HG03469 (cell line): ENCODE measurements around the gene CDH4.
"Not testable (repeated sequence)": the region's sequence is repeated elsewhere in the genome, so short reads cannot be mapped to it uniquely, and the experiment has no call there.

Experiments used
- ATAC-seq: cut with Tn5 transposase; IDR thresholded peaks from one replicate; pipeline ENCODE4 v1.9.1; 2021; ENCODE audit warnings: mild to moderate bottlenecking, moderate library complexity, moderate number of reproducible peaks; ENCODE audit not compliant: unreplicated experiment

CDH4 gene

GRCh38 chr20:61379898-61380544, 128.0 kb downstream of the CDH4 start:
- ATAC-seq = no peak

DNA sequence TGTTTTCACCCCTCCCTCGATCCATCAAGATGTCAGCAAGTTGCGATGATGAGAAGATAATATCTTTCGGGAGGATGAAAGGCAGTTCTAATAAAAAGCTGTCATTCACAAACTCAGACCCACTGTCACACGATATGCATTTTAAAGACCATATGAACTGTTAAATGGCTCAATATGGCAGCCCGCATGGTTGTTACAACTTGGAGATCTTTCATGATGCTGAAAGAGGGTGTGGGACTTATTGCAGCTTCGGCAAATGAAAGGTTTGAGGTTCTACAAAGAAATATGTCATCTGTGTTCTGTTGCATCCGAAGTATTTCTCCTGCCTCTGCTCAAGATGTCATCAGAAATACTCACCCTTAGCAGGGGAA, 128.5 kb downstream of the CDH4 start:
- ATAC-seq = no peak

DNA sequence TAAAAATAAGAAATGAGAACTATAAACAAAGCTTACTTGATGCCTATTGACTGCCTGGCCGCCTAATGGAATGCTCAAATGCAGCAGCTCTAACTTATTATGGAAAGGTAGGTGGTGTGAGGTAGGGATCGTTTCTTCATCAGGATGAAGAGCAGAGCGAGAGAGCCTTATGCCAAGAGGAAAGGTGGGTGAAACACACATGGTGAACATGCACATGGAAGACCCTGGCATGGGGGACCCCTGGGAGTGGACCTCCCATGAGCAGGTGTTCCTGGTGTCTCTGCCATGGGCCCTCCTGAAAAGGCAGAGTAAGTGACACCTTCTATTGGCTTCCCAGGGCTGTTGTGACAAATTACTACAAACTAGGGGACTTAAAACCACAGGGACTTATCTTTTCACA, 130.1 kb downstream of the CDH4 start:
- ATAC-seq = no peak

DNA sequence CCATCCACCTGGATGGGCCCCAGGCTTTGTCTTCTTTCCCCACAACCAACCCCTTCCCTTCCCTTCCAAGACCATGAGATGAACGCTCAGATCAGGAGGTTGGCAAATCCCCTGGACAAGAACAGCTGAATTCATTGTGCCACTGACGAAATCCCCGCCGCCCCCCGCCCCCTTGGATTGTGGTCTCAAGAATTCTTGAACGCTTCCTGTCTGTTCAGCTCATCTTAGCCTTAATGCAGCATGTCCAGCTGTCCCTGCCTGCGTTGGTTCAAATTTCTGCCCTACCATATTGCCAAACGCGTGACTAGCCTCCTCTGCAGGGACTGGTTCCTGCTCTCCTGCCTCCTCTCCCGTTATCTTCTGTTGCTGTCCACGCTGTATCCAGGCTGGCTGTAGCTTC, 133.2 kb downstream of the CDH4 start:
- no peak for ATAC-seq

- no peak for ATAC-seq
Observed at GRCh38 chr20:61385731-61386130, 133.7 kb downstream of the CDH4 start.

GRCh38 chr20:61387204-61387953, 135.3 kb downstream of the CDH4 start:
- ATAC-seq = no peak

DNA sequence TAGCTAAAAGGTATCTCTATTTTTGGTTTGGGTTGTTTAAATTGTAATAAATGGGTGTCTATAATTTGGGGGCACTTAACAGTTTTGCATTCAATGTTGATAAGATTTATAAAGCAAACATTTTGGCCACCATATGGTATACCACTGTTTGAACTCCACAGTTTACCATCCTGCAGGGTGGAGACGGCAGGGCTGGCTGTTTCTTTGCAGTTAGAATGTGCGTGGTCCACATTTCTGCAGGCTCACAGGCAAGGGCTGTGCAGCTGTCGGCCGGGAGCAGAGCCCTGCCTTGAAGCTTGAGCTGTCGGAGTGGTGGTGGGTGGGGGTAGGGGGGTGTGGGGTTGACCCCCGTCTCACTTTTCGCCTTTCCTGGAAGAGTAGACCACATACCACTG, 135.9 kb downstream of the CDH4 start:
- ATAC-seq = no peak

- ATAC-seq = no peak
Observed at GRCh38 chr20:61389077-61389476, 137.0 kb downstream of the CDH4 start.

DNA sequence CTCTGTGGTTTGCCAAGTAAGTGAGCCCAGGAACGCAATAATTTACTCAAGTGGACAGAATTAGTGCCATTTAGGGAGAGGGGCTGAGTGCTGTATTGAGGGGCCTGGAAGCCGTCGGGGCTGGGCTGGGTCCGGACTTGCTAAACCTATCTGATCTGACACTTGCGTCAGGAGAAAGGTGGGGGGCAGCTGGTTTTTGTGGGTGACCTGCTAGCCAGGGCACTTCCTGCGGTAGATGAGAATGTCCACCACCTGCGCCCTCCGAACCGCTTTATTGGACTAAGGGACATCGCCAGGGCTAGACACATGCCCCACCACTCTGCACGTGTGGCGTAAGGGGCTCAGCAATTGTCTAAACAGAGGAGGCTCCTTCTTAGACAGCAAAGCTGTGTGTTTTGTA, 139.1 kb downstream of the CDH4 start:
- no peak for ATAC-seq

DNA sequence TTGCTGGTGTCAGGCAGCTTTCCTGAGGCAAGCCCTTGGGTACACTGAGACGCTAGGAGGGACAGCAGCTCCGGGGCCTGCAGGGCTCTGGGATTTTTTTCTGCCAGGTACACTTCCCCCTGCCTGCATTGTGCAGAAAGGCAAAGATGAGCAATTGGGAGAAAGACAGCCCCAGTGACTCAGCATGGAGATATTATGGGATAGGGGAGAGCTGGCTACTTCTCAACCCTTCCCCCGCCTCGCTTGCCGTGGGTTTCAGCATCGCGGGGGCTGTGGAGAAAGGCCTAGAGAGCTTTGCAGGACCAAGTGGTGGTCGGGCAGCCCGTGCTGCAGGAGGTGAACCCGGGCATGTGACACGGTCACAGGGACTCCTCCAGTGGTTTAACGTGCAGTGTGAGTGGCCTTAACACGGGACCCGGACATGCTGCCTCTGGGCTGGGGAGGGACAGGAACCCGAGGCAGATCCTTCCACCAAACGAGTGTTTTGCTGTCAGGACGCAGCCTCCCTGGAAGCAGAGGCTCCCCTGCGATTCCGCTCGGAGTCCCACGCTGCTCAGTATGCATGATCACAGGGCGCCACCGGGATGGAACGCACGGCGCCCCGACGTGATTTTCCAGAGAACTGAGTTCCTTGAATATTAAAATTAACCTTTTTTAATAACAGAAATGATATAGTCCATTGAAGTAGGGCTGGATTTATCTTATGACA, 139.9 kb downstream of the CDH4 start:
- ATAC-seq = no peak

GRCh38 chr20:61394088-61394799, 142.2 kb downstream of the CDH4 start:
- no peak for ATAC-seq

- no peak for ATAC-seq
Observed at GRCh38 chr20:61396262-61396848, 144.3 kb downstream of the CDH4 start.

DNA sequence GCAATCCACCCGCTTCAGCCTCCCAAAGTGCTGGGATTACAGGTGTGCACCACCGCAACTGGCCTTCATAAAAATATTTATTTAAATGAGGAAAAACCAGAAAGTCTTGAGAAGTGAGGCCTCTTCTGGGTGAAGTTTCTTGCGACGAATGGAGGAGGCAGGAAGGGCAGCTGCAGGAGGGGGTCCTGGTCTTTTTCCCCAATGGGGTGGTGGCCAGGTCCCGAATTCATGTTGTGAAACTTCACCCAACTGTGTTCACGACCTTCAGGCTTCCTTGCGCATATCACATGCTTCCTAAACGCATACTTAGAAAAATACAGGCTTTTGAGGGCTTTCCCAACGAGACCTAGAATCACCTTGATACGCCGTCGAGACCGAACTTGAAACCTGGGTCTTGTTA, 145.1 kb downstream of the CDH4 start:
- ATAC-seq = no peak

DNA sequence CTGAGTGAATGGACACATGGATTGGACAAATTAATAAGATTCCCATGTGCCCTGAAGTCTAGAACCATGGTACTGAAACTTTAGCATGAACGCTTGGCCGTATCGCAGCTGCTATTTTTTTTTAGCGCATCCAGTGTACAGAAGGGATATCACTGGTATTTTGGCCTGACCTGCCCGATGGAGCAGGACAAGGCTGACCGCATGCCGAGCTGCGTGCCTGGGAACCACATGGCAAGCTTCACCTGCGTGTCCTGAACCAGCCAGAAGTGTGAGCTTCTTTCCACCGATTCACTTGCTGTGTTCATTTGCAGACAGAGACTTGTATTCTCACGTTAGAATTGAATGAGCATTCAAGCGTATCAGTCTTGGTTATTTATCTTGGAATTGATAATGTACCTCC, 145.7 kb downstream of the CDH4 start:
- ATAC-seq = no peak

GRCh38 chr20:61399433-61399832, 147.4 kb downstream of the CDH4 start:
- ATAC-seq = no peak

GRCh38 chr20:61400499-61400898, 148.4 kb downstream of the CDH4 start:
- ATAC-seq = no peak

DNA sequence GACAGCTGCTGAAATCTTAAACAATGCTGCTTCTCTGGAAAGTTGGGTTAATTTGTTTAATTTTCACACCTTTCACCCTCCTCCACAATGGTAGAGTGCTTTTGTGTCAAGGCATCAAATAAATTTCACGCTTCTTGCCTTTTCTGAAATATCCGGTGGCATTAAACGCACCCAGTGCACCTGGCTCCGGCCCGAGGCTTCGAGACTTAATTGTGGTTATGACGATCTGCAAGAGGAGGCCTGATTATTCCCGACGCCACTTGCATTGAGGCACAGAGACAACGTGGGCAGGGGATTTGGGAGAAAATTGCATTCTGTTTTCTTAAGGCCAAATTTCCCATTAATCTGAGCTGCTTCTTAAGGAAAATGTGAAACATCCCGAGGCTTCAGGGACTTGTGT, 152.2 kb downstream of the CDH4 start:
- ATAC-seq = no peak

- ATAC-seq = no peak
Observed at GRCh38 chr20:61405007-61405406, 152.9 kb downstream of the CDH4 start.

DNA sequence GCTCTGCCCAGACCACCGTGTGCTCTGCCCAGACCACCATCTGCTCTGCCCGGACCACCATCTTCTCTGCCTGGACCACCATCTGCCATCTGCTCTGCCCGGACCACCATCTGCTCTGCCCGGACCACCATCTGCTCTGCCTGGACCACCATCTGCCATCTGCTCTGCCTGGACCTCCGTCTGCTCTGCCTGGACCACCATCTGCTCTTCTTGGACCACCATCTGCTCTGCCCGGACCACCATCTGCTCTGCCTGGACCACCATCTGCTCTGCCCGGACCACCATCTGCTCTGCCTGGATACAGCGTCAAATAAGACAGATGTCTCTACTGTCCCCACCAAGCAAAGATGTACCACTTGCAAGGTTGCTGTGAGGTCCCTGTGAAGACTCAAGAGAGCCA, 154.7 kb downstream of the CDH4 start:
- not testable (repeated sequence) for ATAC-seq

DNA sequence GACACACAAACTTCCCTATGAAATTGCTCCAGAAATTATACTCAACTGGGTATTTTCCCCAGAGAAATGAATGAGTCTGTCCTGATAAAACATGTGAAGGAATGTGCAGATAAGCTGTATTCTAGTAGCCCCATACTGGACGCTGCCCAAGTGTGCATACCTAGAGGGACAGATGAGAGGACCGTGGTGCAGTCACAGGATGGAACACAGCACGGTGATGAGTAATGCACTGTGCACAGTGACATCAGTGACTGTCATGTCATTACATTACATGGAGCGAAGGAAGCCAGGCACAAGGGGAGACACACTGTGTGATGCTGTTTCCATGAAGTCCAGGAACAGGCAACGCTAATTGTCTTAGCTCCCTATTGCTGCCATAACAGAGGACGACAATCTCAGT, 155.5 kb downstream of the CDH4 start:
- ATAC-seq = no peak
